BJ (cell line): ENCODE data around the gene THSD1. TPM values are rescaled to one million over a fixed set of nuclear protein-coding genes. Genes with fewer than 3 reads are reported as not detected.

Experiments
- CTCF ChIA-PET: fragments of 350-600 bp; formaldehyde crosslinking; extraction: SDS; loops from one replicate; lab custom pipeline; 2021; ENCODE audit warnings: antibody characterized with exemption, inconsistent platforms; lab: Yijun Ruan, JAX
- POLR2A ChIA-PET: fragments of 300-600 bp; sonication (Branson Sonifier 250); formaldehyde crosslinking; extraction: SDS; loops from one replicate; lab custom pipeline; 2021; ENCODE audit warnings: antibody characterized with exemption; lab: Charles Lee
- DNase-seq: peaks from one replicate; pipeline ENCODE4 v3.0.0-alpha.2; 2011; ENCODE audit warnings: low read depth
- H3K27me3 ChIP-seq: 2 replicates; pipeline ENCODE4 v1.6.0; 2011; ENCODE audit warnings: low read length; ENCODE audit not compliant: control insufficient read depth, insufficient read depth
- H3K36me3 ChIP-seq: 2 replicates; pipeline ENCODE4 v1.5.1; 2011; ENCODE audit warnings: low read length; ENCODE audit not compliant: control insufficient read depth, insufficient read depth
- H3K4me3 ChIP-seq: 2 replicates; pipeline ENCODE4 v1.5.1; 2011; ENCODE audit warnings: low read depth, mild to moderate bottlenecking, control low read depth, low read length
- CTCF ChIP-seq: IDR thresholded peaks from 2 replicates; pipeline ENCODE4 v1.5.1; 2011; ENCODE audit warnings: low read depth, mild to moderate bottlenecking, control low read depth, inconsistent platforms, low read length, moderate library complexity; ENCODE audit not compliant: insufficient read depth
- polyA plus RNA-seq: library from polyadenylated mRNA; depleted of rRNA; stranded (reverse); fragments of >200 nt; gene quantifications from 2 replicates; pipeline ENCODE4 v1.2.3, GENCODE V29; 2011

Gene THSD1
- polyA plus RNA-seq, 1 experiment, result 4.5 TPM

DNA sequence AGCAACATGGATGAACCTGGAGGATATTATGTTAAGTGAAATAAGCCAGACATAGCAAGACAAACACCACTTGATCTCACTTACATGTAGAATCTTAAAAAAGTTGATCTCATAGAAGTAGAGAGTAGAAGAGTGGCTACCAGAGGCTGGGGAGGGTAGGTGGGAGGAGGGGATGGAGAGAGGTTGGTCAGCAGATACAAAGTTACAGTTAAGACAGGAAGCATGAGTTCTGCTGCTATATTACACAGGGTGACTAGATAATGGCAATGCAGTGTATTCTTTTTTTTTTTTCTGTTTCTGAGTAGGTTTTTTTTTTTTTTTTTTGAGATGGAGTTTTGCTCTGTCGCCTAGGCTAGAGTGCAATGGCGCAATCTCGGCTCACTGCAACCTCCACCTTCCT, 15.2 kb upstream of the THSD1 start:
- Histone ChIP-seq H3K27me3 (no peaks in the 10 kb centered on the region), H3K4me3 (no peak overlapping the region), H3K36me3 (peaks cover 3% of the 10 kb centered on the region)
- no peak for DNase-seq
- ChIA-PET CTCF (interaction anchor here (1.9 kb wide), 1 partner anchor 30 kb away, joined by 5 read pairs; no protein-coding TSS in a partner anchor), POLR2A (no interaction called here)
- TF ChIP-seq CTCF, result no peak

DNA sequence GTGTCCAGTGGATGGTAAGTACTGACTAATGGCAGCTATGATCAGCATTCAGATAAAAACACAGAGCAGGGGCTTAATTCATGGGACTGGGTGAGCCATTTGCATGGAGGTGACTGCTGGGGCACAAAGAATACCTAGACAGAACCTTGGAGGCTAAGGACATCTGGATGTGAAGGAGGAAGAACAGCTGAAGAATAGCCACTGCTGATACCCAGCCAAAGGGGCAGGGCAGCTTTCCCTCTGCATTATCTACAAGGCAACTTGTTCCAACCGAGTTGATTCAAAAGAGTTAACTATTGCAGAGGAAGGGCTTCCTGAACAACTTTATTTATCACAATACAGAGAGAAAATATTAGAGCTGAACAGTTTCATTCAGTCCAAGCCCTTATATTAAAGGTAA, 13.1 kb upstream of the THSD1 start:
- ChIA-PET CTCF (interaction anchor here (0.8 to 1.0 kb wide), 2 partner anchors 31 to 43 kb away, joined by 3 to 4 read pairs; partner anchors contain the start of gene VPS36), POLR2A (no interaction called here)
- peaks cover 3% of the 10 kb centered on the region for H3K36me3 ChIP-seq
- no peaks in the 10 kb centered on the region for H3K27me3 ChIP-seq
- no peak for TF ChIP-seq CTCF
- DNase-seq, result no peak
- H3K4me3 ChIP-seq, result no peak overlapping the region

DNA sequence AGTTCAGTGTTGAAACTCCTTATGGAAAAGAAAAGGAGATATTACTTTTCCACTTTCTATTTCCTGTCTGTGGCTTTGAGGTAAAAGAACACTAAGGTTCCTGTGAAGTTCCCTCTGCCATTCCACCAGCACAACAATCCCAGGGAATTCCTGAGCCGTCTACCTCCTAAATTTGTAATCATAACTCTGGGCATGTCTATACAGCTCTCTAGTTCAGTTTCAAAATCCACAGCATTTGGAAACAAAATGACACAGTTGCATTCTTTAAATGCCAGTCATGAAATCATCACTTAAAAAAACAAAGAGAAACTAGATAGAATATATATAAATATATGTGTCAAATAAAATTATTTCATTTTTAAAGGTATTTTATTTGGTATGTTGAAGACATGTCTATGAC, 9.0 kb upstream of the THSD1 start:
- TF ChIP-seq CTCF, result no peak
- CTCF ChIA-PET, result interaction anchor here (0.6 kb wide), 1 partner anchor 10 kb away, joined by 3 read pairs; no protein-coding TSS in a partner anchor
- POLR2A ChIA-PET, result no interaction called here
- Histone ChIP-seq H3K4me3 (no peak overlapping the region), H3K36me3 (peaks cover 6% of the 10 kb centered on the region; the same call in 1 of the 2 replicates), H3K27me3 (no peaks in the 10 kb centered on the region)
- peak; percentile 12 for DNase-seq

DNA sequence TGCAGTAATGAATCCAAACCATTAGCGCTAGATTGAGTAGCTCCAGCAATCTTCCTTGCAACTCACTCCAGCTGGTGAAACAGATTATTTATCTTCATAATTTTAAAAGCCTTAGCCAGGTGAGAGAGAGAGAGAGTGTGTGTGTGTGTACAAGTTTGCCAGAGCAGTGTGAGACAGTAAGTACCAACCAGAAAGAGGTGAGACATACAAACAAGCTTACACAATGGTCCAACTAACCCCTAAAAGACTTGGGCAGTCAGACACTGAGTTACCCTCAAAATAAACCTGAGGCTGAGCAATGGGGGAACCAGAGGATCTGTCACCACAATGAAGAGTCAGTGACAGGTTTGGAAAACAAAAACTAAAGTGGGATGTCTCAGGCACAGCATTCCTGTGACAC, 8.1 kb upstream of the THSD1 start:
- ChIA-PET POLR2A (no interaction called here), CTCF (no interaction called here)
- DNase-seq, result no peak
- no peak overlapping the region for H3K4me3 ChIP-seq
- no peaks in the 10 kb centered on the region for H3K27me3 ChIP-seq
- H3K36me3 ChIP-seq, result peaks cover 6% of the 10 kb centered on the region; the same call in 1 of the 2 replicates
- no peak for TF ChIP-seq CTCF

GRCh38 chr13:52412128-52412527, 6.2 kb upstream of the THSD1 start:
- peaks cover 6% of the 10 kb centered on the region; the same call in 1 of the 2 replicates for H3K36me3 ChIP-seq
- no peaks in the 10 kb centered on the region for H3K27me3 ChIP-seq
- DNase-seq, result no peak
- ChIA-PET CTCF (interaction anchor here (0.8 to 1.6 kb wide), 2 partner anchors 11 to 37 kb away, joined by 3 to 6 read pairs; no protein-coding TSS in a partner anchor), POLR2A (no interaction called here)
- TF ChIP-seq CTCF, result no peak
- H3K4me3 ChIP-seq, result no peak overlapping the region
